Activated CD8-positive, alpha-beta memory T cell treated with anti-CD3 and anti-CD28 coated beads for 1 hour (primary cell): ENCODE data around the gene SLC16A4.

ENCODE experiments used
- DNase-seq, 2 donors: peaks; one replicate each; pipeline ENCODE4 v3.0.0-alpha.2; 2020; ENCODE audit warnings: low read depth in 1 of 2; ENCODE audit errors: extremely low read depth in 1 of 2

SLC16A4 gene

GRCh38 chr1:110335265-110335664 is 55.6 kb downstream of the SLC16A4 start:
- DNase-seq, result no peak

GRCh38 chr1:110328700-110329099 is 62.1 kb downstream of the SLC16A4 start:
- DNase-seq, result no peak

- no peak for DNase-seq
Measured at GRCh38 chr1:110328274-110328673, 62.6 kb downstream of the SLC16A4 start.

- DNase-seq, result no peak
Measured at GRCh38 chr1:110326826-110327225, 64.0 kb downstream of the SLC16A4 start.

- no peak for DNase-seq
Measured at GRCh38 chr1:110324667-110325066, 66.2 kb downstream of the SLC16A4 start.

GRCh38 chr1:110321846-110322245 is 69.0 kb downstream of the SLC16A4 start:
- no peak for DNase-seq

GRCh38 chr1:110321045-110321444 is 69.8 kb downstream of the SLC16A4 start:
- DNase-seq, result no peak

GRCh38 chr1:110320168-110320518 is 70.7 kb downstream of the SLC16A4 start:
- no peak for DNase-seq

GRCh38 chr1:110319332-110320167 is 71.3 kb downstream of the SLC16A4 start:
- DNase-seq, result no peak

- no peak for DNase-seq
Measured at GRCh38 chr1:110318046-110318445, 72.8 kb downstream of the SLC16A4 start.

- no peak for DNase-seq
Measured at GRCh38 chr1:110316735-110317134, 74.1 kb downstream of the SLC16A4 start.
